Transverse colon (tissue), 4 donors: ENCODE data around the gene HS3ST4.

ENCODE experiments used
- CTCF ChIP-seq, 5 experiments: fragments of 200-600 bp in 3 of 5; fragments of 450-650 bp in 2 of 5; sonication (generic) in 3 of 5; IDR thresholded peaks; 1 replicate in 2 of 5; 2 replicates in 3 of 5; pipeline ENCODE4 v1.5.1; 2016 to 2017; ENCODE audit warnings: antibody characterized with exemption in 5 of 5, inconsistent platforms in 3 of 5, mild to moderate bottlenecking in 2 of 5, moderate library complexity in 1 of 5
- EP300 ChIP-seq: sonication (generic); formaldehyde crosslinking; IDR thresholded peaks from one replicate; pipeline ENCODE4 v1.6.1; 2017; ENCODE audit warnings: antibody characterized with exemption, low read depth
- POLR2A ChIP-seq: fragments of 450-650 bp; IDR thresholded peaks from one replicate; pipeline ENCODE4 v1.6.1; 2016; ENCODE audit warnings: antibody characterized with exemption, mild to moderate bottlenecking, moderate library complexity
- POLR2AphosphoS5 ChIP-seq, 3 donors: sonication (generic); formaldehyde crosslinking; IDR thresholded peaks; one replicate each; pipeline ENCODE4 v1.6.1; 2016; ENCODE audit warnings: antibody characterized with exemption in 3 of 3

DNA sequence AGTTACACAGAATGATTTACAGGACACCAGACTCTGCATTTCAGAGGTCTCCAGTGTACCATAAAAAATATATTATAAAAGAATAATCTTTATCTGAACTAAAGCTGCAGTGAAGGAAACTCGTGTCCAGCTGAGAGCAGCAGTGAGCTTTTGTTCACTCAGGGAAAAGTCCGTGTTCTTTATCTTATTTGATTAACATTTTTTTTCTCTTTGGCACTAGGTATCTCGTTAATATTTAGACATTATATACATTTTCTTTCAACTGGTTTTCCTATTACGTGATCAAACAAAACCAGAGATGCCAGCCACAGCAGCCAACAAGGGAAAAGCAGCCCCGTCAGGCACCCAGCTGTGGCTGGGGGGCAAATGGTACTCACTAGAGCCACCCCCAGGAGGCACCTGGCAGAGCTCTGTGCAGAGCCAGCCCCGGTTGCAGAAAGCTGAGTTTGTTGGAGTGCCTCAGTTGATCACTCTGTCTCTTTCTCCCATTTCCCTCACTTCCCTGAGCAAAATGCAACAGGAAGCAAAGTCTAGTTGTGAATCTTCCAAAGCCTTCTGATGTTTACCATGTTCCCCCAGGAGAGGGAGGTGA, 1.1 kb upstream of the HS3ST4 start:
- TF ChIP-seq POLR2AphosphoS5 (IDR thresholded peaks at IDR 0.05) (no peak), CTCF (IDR thresholded peaks at IDR 0.05) (no peak), EP300 (no peak), POLR2A (no peak)
